ENCODE results near the gene PCDHGB5. TPM values are rescaled to one million over a fixed set of nuclear protein-coding genes. Genes with fewer than 3 reads are reported as not detected.
"Not testable (repeated sequence)": the region's sequence is repeated elsewhere in the genome, so short reads cannot be mapped to it uniquely, and the experiment has no call there.

PCDHGB5 gene
- total and polyA plus RNA-seq, 2 experiments from 2014 or later, result 0.17 to 0.30 TPM

GRCh38 chr5:141387557-141388311, 10.0 kb upstream of the PCDHGB5 start, which contains the start of gene PCDHGB4:
TSS of gene PCDHGB4 (plus strand) at chr5:141387698. CDS start at chr5:141387885, 187 bp downstream.
- Histone ChIP-seq H3K27ac (peak within 1 kb of the TSS; percentile 82), H3K4me2 (peak within 1 kb of the TSS; percentile 69), H3K9me3 (ENCODE audit: low read depth) (peaks cover 28% of the 10 kb centered on the region)
- not testable (repeated sequence) for H3K4me3 ChIP-seq; H3K9me2 ChIP-seq (replicated peaks; ENCODE audit: insufficient read depth); H3K36me3 ChIP-seq (replicated peaks; ENCODE audit: insufficient read depth, low read depth); H3K4me1 ChIP-seq (ENCODE audit: insufficient read depth); H2AFZ ChIP-seq; H4K20me1 ChIP-seq (ENCODE audit: insufficient read depth, poor library complexity, severe bottlenecking); H3K27me3 ChIP-seq; H3K79me2 ChIP-seq
- DNase-seq (ENCODE audit: low spot score), result peak; percentile 63
- 29% methylated on average over 22 of the region's 40 CpGs for WGBS (ENCODE audit: low lambda C conversion rate, missing lambda C conversion rate)
- TF ChIP-seq, protein P1, sequence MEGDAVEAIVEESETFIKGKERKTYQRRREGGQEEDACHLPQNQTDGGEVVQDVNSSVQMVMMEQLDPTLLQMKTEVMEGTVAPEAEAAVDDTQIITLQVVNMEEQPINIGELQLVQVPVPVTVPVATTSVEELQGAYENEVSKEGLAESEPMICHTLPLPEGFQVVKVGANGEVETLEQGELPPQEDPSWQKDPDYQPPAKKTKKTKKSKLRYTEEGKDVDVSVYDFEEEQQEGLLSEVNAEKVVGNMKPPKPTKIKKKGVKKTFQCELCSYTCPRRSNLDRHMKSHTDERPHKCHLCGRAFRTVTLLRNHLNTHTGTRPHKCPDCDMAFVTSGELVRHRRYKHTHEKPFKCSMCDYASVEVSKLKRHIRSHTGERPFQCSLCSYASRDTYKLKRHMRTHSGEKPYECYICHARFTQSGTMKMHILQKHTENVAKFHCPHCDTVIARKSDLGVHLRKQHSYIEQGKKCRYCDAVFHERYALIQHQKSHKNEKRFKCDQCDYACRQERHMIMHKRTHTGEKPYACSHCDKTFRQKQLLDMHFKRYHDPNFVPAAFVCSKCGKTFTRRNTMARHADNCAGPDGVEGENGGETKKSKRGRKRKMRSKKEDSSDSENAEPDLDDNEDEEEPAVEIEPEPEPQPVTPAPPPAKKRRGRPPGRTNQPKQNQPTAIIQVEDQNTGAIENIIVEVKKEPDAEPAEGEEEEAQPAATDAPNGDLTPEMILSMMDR (IDR thresholded peaks at IDR 0.05; ENCODE audit: poor library complexity), result peak; percentile 62

GRCh38 chr5:141388661-141389060, 9.1 kb upstream of the PCDHGB5 start:
- DNase-seq (ENCODE audit: low spot score), result no peak

GRCh38 chr5:141389153-141390042, 8.3 kb upstream of the PCDHGB5 start:
- no peak overlapping the region for H3K4me3 ChIP-seq
- H3K79me2 ChIP-seq, result no peaks in the 10 kb centered on the region
- H3K36me3 ChIP-seq (replicated peaks; ENCODE audit: insufficient read depth, low read depth), result no peaks in the 10 kb centered on the region
- no peak overlapping the region for H2AFZ ChIP-seq
- H4K20me1 ChIP-seq (ENCODE audit: insufficient read depth, poor library complexity, severe bottlenecking), result no peaks in the 10 kb centered on the region
- TF ChIP-seq EZH2 (IDR thresholded peaks at IDR 0.05; ENCODE audit: borderline replicate concordance), result no peak
- TF ChIP-seq, protein P1 (IDR thresholded peaks at IDR 0.05; ENCODE audit: poor library complexity), result no peak
- TF ChIP-seq EZH2phosphoT487 (IDR thresholded peaks at IDR 0.05; ENCODE audit: low read depth, severe bottlenecking, unreplicated experiment), result no peak
- no peak overlapping the region for H3K27ac ChIP-seq
- no peaks in the 10 kb centered on the region for H3K9me2 ChIP-seq (replicated peaks; ENCODE audit: insufficient read depth)
- no peaks in the 10 kb centered on the region for H3K27me3 ChIP-seq
- peaks cover 43% of the 10 kb centered on the region for H3K9me3 ChIP-seq (ENCODE audit: low read depth)
- H3K4me1 ChIP-seq (ENCODE audit: insufficient read depth), result no peaks in the 10 kb centered on the region
- WGBS (ENCODE audit: low lambda C conversion rate, missing lambda C conversion rate), result 98% methylated on average over 73 of the region's 77 CpGs
- no peak for DNase-seq (ENCODE audit: low spot score)
- no peak overlapping the region for H3K4me2 ChIP-seq

More at GRCh38 chr5:141388661-141389060, 9.1 kb upstream of the PCDHGB5 start:
- Histone ChIP-seq H3K79me2 (no peaks in the 10 kb centered on the region), H3K27ac (no peak overlapping the region), H2AFZ (no peak overlapping the region), H4K20me1 (ENCODE audit: insufficient read depth, poor library complexity, severe bottlenecking) (no peaks in the 10 kb centered on the region), H3K36me3 (replicated peaks; ENCODE audit: insufficient read depth, low read depth) (no peaks in the 10 kb centered on the region), H3K27me3 (no peaks in the 10 kb centered on the region), H3K4me2 (no peak overlapping the region), H3K9me3 (ENCODE audit: low read depth) (peaks cover 37% of the 10 kb centered on the region), H3K9me2 (replicated peaks; ENCODE audit: insufficient read depth) (no peaks in the 10 kb centered on the region), H3K4me3 (no peak overlapping the region), H3K4me1 (ENCODE audit: insufficient read depth) (no peaks in the 10 kb centered on the region)
- WGBS (ENCODE audit: low lambda C conversion rate, missing lambda C conversion rate), result 94% methylated on average over 10 of the region's 10 CpGs
- TF ChIP-seq EZH2 (IDR thresholded peaks at IDR 0.05; ENCODE audit: borderline replicate concordance) (no peak), EZH2phosphoT487 (IDR thresholded peaks at IDR 0.05; ENCODE audit: low read depth, severe bottlenecking, unreplicated experiment) (no peak)
- TF ChIP-seq, protein P1 (IDR thresholded peaks at IDR 0.05; ENCODE audit: poor library complexity), result no peak
